B cell (primary cell): ENCODE measurements around the gene ACO1.

Experiments
- CTCF ChIP-seq: fragments of 200-600 bp; IDR thresholded peaks from one replicate; pipeline ENCODE4 v1.8.0; 2022; ENCODE audit warnings: antibody characterized with exemption, mild to moderate bottlenecking
- EZH2 ChIP-seq: IDR thresholded peaks from 2 replicates; pipeline ENCODE4 v1.6.1; 2012; ENCODE audit warnings: borderline replicate concordance, low read depth, mild to moderate bottlenecking, moderate library complexity, low read length; ENCODE audit not compliant: insufficient read depth, poor library complexity, severe bottlenecking

- TF ChIP-seq CTCF = no peak
- no peak for TF ChIP-seq EZH2
Measured at GRCh38 chr9:32399110-32399815, 14.8 kb downstream of the ACO1 start.
